DOHH2 (cell line): Measurements from ENCODE around the gene ANKRD28.

Experiments
- EZH2phosphoT487 ChIP-seq: fragments of 200-600 bp; sonication (generic); IDR thresholded peaks from 2 replicates; pipeline ENCODE4 v1.6.1; 2017; ENCODE audit warnings: borderline replicate concordance, mild to moderate bottlenecking, antibody characterized with exemption, low read length, moderate library complexity, mixed read lengths
- TF ChIP-seq, protein P1 (sequence below): fragments of 200-600 bp; sonication (generic); IDR thresholded peaks from one replicate; pipeline ENCODE4 v1.5.1; 2014; ENCODE audit warnings: antibody characterized with exemption, mild to moderate bottlenecking, low read depth, low read length; ENCODE audit not compliant: poor library complexity, severe bottlenecking

DNA sequence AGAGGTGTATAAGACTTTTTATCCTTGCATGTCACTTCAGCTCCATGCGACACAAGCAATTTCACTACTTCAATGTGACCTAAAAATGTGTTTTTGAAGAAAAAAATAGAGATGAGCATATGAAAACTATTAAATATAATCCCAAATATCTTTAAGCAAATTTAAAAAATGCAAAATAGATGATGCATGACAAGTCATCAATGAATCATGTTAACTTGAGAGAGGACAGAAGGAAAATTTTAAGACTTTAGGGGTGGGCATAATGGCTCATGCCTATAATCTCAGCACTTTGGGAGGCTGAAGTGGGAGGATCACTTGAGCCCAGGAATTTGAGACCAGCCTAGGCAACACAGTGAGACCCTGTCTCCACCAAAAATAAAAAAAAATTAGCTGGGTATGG lies 73.3 kb downstream of the ANKRD28 start:
- TF ChIP-seq, protein P1, sequence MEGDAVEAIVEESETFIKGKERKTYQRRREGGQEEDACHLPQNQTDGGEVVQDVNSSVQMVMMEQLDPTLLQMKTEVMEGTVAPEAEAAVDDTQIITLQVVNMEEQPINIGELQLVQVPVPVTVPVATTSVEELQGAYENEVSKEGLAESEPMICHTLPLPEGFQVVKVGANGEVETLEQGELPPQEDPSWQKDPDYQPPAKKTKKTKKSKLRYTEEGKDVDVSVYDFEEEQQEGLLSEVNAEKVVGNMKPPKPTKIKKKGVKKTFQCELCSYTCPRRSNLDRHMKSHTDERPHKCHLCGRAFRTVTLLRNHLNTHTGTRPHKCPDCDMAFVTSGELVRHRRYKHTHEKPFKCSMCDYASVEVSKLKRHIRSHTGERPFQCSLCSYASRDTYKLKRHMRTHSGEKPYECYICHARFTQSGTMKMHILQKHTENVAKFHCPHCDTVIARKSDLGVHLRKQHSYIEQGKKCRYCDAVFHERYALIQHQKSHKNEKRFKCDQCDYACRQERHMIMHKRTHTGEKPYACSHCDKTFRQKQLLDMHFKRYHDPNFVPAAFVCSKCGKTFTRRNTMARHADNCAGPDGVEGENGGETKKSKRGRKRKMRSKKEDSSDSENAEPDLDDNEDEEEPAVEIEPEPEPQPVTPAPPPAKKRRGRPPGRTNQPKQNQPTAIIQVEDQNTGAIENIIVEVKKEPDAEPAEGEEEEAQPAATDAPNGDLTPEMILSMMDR = no peak
- TF ChIP-seq EZH2phosphoT487 = no peak
